AG04449 (cell line): ENCODE data around the gene FAM229B.

Source experiments
- CTCF ChIA-PET: fragments of 350-600 bp; formaldehyde crosslinking; extraction: SDS; loops from one replicate; lab custom pipeline; 2021; ENCODE audit warnings: antibody characterized with exemption; lab: Yijun Ruan, JAX
- POLR2A ChIA-PET: fragments of 400-600, 350-600 bp; formaldehyde crosslinking; extraction: SDS; loops from one replicate; lab custom pipeline; 2020; ENCODE audit warnings: antibody characterized with exemption, inconsistent platforms; lab: Yijun Ruan, JAX
- DNase-seq: peaks from one replicate; pipeline ENCODE4 v3.0.0-alpha.2; 2010; ENCODE audit warnings: low read depth, low spot score
- H3K4me3 ChIP-seq: 2 replicates; pipeline ENCODE4 v1.5.1; 2011; ENCODE audit warnings: low read depth, mild to moderate bottlenecking, control low read depth, low read length
- CTCF ChIP-seq: IDR thresholded peaks from one replicate; pipeline ENCODE4 v1.5.1; 2011; ENCODE audit warnings: mild to moderate bottlenecking, moderate library complexity, low read length, control low read depth, inconsistent platforms; ENCODE audit not compliant: insufficient read depth; ENCODE audit errors: missing control alignments

FAM229B gene

GRCh38 chr6:112061605-112062004, 25.8 kb upstream of the FAM229B start:
- no peak for TF ChIP-seq CTCF
- DNase-seq: no peak
- no peak overlapping the region for H3K4me3 ChIP-seq
- ChIA-PET POLR2A (no interaction called here), CTCF (interaction anchor here (0.6 to 1.2 kb wide), 2 partner anchors 102 to 1052 kb away, joined by 3 to 4 read pairs; no protein-coding TSS in a partner anchor)

GRCh38 chr6:112062966-112063365, 24.4 kb upstream of the FAM229B start:
- DNase-seq: no peak
- no peak for TF ChIP-seq CTCF
- ChIA-PET POLR2A (no interaction called here), CTCF (no interaction called here)
- H3K4me3 ChIP-seq: no peak overlapping the region

- no peak for TF ChIP-seq CTCF
- CTCF ChIA-PET: interaction anchor here (0.6 to 3.6 kb wide), 4 partner anchors 11 to 1299 kb away, joined by 3 to 9 read pairs (median 4); partner anchors contain the start of genes FAM229B and TUBE1
- DNase-seq: no peak
- H3K4me3 ChIP-seq: no peak overlapping the region
- POLR2A ChIA-PET: no interaction called here
Measured at GRCh38 chr6:112065426-112065986, 21.9 kb upstream of the FAM229B start.

GRCh38 chr6:112066606-112067005, 20.8 kb upstream of the FAM229B start:
- no peak overlapping the region for H3K4me3 ChIP-seq
- TF ChIP-seq CTCF: no peak
- POLR2A ChIA-PET: no interaction called here
- DNase-seq: no peak
- CTCF ChIA-PET: interaction anchor here (1.9 to 3.6 kb wide), 2 partner anchors 9 to 21 kb away, joined by 6 to 9 read pairs; partner anchors contain the start of genes FAM229B and TUBE1

GRCh38 chr6:112081569-112081968, 5.8 kb upstream of the FAM229B start:
- no peak for TF ChIP-seq CTCF
- H3K4me3 ChIP-seq: no peak overlapping the region
- CTCF ChIA-PET: interaction anchor here (3.2 kb wide), 1 partner anchor 81 kb away, joined by 15 read pairs; no protein-coding TSS in a partner anchor
- POLR2A ChIA-PET: no interaction called here
- DNase-seq: no peak

- H3K4me3 ChIP-seq: no peak overlapping the region
- no peak for DNase-seq
- ChIA-PET CTCF (interaction anchor here (0.8 to 4.5 kb wide), 17 partner anchors 10 to 827 kb away, joined by 3 to 126 read pairs (median 6); a partner anchor contains a TSS), POLR2A (no interaction called here)
- TF ChIP-seq CTCF: no peak
Measured at GRCh38 chr6:112085286-112086065, 1.9 kb upstream of the FAM229B start.
